ENCODE data around the gene ZSWIM1. TPM values are rescaled to one million over a fixed set of nuclear protein-coding genes. Genes with fewer than 3 reads are reported as not detected.

Gene ZSWIM1
- total and polyA plus RNA-seq, 3 experiments from 2014 or later: 2.1 to 12.3 (median 12.3) TPM

DNA sequence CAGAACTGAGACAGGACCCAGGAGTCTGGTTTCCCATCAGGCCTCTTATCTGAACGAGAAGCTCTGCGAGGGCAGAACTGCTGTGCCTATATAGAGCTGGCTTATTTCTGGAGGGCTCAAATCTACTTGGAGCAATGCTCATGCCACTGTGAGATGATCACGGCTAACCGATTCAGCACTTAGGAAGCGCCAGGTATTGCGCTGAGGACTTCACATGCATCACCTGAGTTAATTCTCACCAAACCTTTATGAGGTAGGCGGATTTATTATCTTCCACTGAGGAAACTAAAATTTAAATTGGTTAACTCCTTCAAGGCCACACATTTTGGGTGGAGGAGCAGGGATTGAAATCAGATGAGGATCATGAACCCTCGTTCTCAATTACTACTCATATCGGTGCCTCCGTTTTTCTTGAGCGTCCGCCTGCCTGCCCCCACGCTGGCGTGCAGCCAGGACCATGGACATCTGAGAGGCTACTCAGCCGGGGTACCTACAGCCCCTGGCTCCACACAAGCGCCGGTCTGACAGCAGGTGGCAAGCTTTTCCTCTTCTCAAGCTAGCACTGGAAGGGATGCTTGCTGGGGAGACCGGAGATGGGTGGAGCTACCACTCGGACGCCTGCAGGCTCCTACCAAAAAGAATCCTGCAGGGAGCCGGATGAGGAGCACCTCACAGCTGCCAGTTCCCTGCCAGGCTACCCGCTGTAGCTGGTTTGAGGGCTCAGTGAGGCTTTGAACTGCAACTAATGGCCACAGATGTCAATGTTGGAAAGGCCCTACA lies 52.4 kb downstream of the ZSWIM1 start:
- Mint-ChIP-seq H3K27ac (peak overlapping the region; percentile 92 to 99 (median 96)), H3K9me3 (no peaks in the 10 kb centered on the region), H3K4me3 (peak overlapping the region; percentile 90 to 97 (median 97)), H3K4me1 (peaks cover 25 to 40% (median 26%) of the 10 kb centered on the region in 3 donors), H3K27me3 (no peaks in the 10 kb centered on the region), H3K36me3 (peaks cover 0 to 34% (median 4%) of the 10 kb centered on the region in 3 donors)
- ChIA-PET CTCF (interaction anchor here (0.9 to 4.1 kb wide), 12 partner anchors 8 to 142 kb away, joined by 3 to 46 read pairs (median 4); partner anchors contain the start of genes CTSA, DNTTIP1, NEURL2 and PLTP), POLR2A (interaction anchor here (0.6 to 4.6 kb wide), 13 partner anchors 10 to 109 kb away, joined by 3 to 113 read pairs (median 19); partner anchors contain the start of genes ACOT8, CTSA, PLTP and ZNF335)
- peak overlapping the region; percentile 97 for H3K4me3 ChIP-seq (ENCODE audit: low read length)
- H3K4me1 ChIP-seq (ENCODE audit: insufficient read depth, low read length): peaks cover 12% of the 10 kb centered on the region
- peaks cover 13% of the 10 kb centered on the region for H3K36me3 ChIP-seq (ENCODE audit: insufficient read depth, low read length)
- no peaks in the 10 kb centered on the region for H3K27me3 ChIP-seq (ENCODE audit: insufficient read depth, low read length, poor library complexity, severe bottlenecking)
- peak; percentile 34 to 75 (median 50) for DNase-seq
- no peaks in the 10 kb centered on the region for H3K9me3 ChIP-seq (ENCODE audit: low read length)
- peak overlapping the region; percentile 95 for H3K27ac ChIP-seq (ENCODE audit: low read depth, low read length)

DNA sequence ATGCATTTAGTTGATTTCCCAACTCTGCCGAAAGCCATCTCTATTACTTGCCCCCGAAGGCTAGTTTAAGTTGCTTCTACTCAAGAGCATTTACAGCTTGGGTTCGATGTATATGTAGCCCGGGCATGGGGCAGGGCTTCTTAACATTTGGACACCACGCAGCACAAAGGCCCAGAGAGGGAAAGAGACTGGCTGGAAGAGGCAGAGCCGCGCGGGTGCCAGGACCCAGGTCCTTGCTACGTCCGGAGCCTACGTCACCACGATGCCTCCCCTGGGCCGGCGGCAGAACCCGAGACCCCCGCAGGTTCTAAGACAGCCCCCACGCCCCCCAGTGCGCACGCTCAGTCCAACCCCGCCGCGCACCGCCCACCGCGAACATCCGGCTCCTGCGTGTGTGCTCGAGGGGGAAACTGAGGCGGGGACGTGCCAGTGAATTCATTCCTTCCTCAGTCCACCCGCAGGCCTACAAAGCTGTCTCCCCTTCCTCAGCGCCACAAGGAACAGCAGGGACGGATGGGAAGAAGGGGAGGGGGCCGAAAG lies 53.1 kb downstream of the ZSWIM1 start:
- Mint-ChIP-seq H3K4me3 (peak overlapping the region; percentile 90 to 97 (median 97)), H3K27me3 (no peaks in the 10 kb centered on the region), H3K4me1 (peaks cover 26 to 39% (median 27%) of the 10 kb centered on the region in 3 donors), H3K27ac (peak overlapping the region; percentile 92 to 99 (median 96)), H3K9me3 (no peaks in the 10 kb centered on the region), H3K36me3 (peaks cover 0 to 40% (median 5%) of the 10 kb centered on the region in 3 donors)
- ChIA-PET POLR2A (interaction anchor here (0.6 to 4.6 kb wide), 18 partner anchors 10 to 109 kb away, joined by 3 to 113 read pairs (median 4); partner anchors contain the start of genes ACOT8, CTSA, PLTP and ZNF335), CTCF (interaction anchor here (0.9 to 4.1 kb wide), 12 partner anchors 8 to 142 kb away, joined by 3 to 46 read pairs (median 4); partner anchors contain the start of genes CTSA, DNTTIP1, NEURL2 and PLTP)
- peaks cover 19% of the 10 kb centered on the region for H3K36me3 ChIP-seq (ENCODE audit: insufficient read depth, low read length)
- H3K4me3 ChIP-seq (ENCODE audit: low read length): peak overlapping the region; percentile 97
- peak overlapping the region; percentile 95 for H3K27ac ChIP-seq (ENCODE audit: low read depth, low read length)
- no peaks in the 10 kb centered on the region for H3K27me3 ChIP-seq (ENCODE audit: insufficient read depth, low read length, poor library complexity, severe bottlenecking)
- H3K9me3 ChIP-seq (ENCODE audit: low read length): no peaks in the 10 kb centered on the region
- H3K4me1 ChIP-seq (ENCODE audit: insufficient read depth, low read length): peaks cover 12% of the 10 kb centered on the region
- peak in 3 of 5 donors; percentile 39 to 80 (median 49) for DNase-seq

Other genes with a start within 250 kb of the ZSWIM1 start
- not detected for gene WFDC9, start 249.9 kb upstream of the ZSWIM1 start, total RNA-seq
- not detected for gene WFDC9, start 249.9 kb upstream of the ZSWIM1 start, polyA plus RNA-seq
- gene WFDC11, start 211.0 kb upstream of the ZSWIM1 start, total RNA-seq: not detected
- gene WFDC11, start 211.0 kb upstream of the ZSWIM1 start, polyA plus RNA-seq: not detected
- gene WFDC13, start 179.2 kb upstream of the ZSWIM1 start, total RNA-seq: not detected
- not detected for gene WFDC13, start 179.2 kb upstream of the ZSWIM1 start, polyA plus RNA-seq
- not detected for gene WFDC10B, start 176.2 kb upstream of the ZSWIM1 start, total RNA-seq
- not detected for gene WFDC10B, start 176.2 kb upstream of the ZSWIM1 start, polyA plus RNA-seq
- not detected for gene SPINT4, start 158.9 kb upstream of the ZSWIM1 start, total RNA-seq
- gene SPINT4, start 158.9 kb upstream of the ZSWIM1 start, polyA plus RNA-seq: not detected
- not detected for gene WFDC3, start 89.3 kb upstream of the ZSWIM1 start, total RNA-seq
- not detected for gene WFDC3, start 89.3 kb upstream of the ZSWIM1 start, polyA plus RNA-seq
- 10 to 100 TPM; 33.4 to 37.1 TPM for gene DNTTIP1, start 89.3 kb upstream of the ZSWIM1 start, total RNA-seq
- gene DNTTIP1, start 89.3 kb upstream of the ZSWIM1 start, polyA plus RNA-seq: 26.8 TPM
- gene UBE2C, start 68.6 kb upstream of the ZSWIM1 start, total RNA-seq: 100 to 1,000 TPM; 124 to 130 TPM
- not detected for gene UBE2C, start 68.6 kb upstream of the ZSWIM1 start, polyA plus RNA-seq
- not detected for gene TNNC2, start 53.9 kb upstream of the ZSWIM1 start, total RNA-seq
- gene TNNC2, start 53.9 kb upstream of the ZSWIM1 start, polyA plus RNA-seq: 0.36 TPM
- 1 to 10 TPM; 1.2 to 1.3 TPM for gene SNX21, start 47.4 kb upstream of the ZSWIM1 start, total RNA-seq
- 3.4 TPM for gene SNX21, start 47.4 kb upstream of the ZSWIM1 start, polyA plus RNA-seq
- gene ACOT8, start 23.8 kb upstream of the ZSWIM1 start, total RNA-seq: 10 to 100 TPM; 27.1 to 27.3 TPM
- 41.0 TPM for gene ACOT8, start 23.8 kb upstream of the ZSWIM1 start, polyA plus RNA-seq
- gene ZSWIM3, start 23.6 kb upstream of the ZSWIM1 start, total RNA-seq: 1 to 10 TPM; 5.9 to 6.5 TPM
- 2.0 TPM for gene ZSWIM3, start 23.6 kb upstream of the ZSWIM1 start, polyA plus RNA-seq
- 1 to 10 TPM in 1 of 2 experiments, under 1 TPM in 1; 0.98 to 1.9 TPM for gene SPATA25, start 6.4 kb downstream of the ZSWIM1 start, total RNA-seq
- gene SPATA25, start 6.4 kb downstream of the ZSWIM1 start, polyA plus RNA-seq: not detected
- gene NEURL2, start 10.0 kb downstream of the ZSWIM1 start, total RNA-seq: 1 to 10 TPM; 2.7 to 2.8 TPM
- gene NEURL2, start 10.0 kb downstream of the ZSWIM1 start, polyA plus RNA-seq: 0.94 TPM
- gene CTSA, start 10.1 kb downstream of the ZSWIM1 start, total RNA-seq: 10 to 100 TPM; 81.1 to 82.1 TPM
- 219 TPM for gene CTSA, start 10.1 kb downstream of the ZSWIM1 start, polyA plus RNA-seq
- 1 to 10 TPM; 2.5 to 3.2 TPM for gene PLTP, start 30.9 kb downstream of the ZSWIM1 start, total RNA-seq
- 0.45 TPM for gene PLTP, start 30.9 kb downstream of the ZSWIM1 start, polyA plus RNA-seq
- 10 to 100 TPM; 33.6 to 34.1 TPM for gene PCIF1, start 53.5 kb downstream of the ZSWIM1 start, total RNA-seq
- 88.0 TPM for gene PCIF1, start 53.5 kb downstream of the ZSWIM1 start, polyA plus RNA-seq
- 10 to 100 TPM; 37.5 to 38.3 TPM for gene ZNF335, start 91.0 kb downstream of the ZSWIM1 start, total RNA-seq
- gene ZNF335, start 91.0 kb downstream of the ZSWIM1 start, polyA plus RNA-seq: 14.6 TPM
- gene MMP9, start 127.7 kb downstream of the ZSWIM1 start, total RNA-seq: 1 to 10 TPM; 3.9 to 5.0 TPM
- gene MMP9, start 127.7 kb downstream of the ZSWIM1 start, polyA plus RNA-seq: not detected
- gene SLC12A5, start 148.0 kb downstream of the ZSWIM1 start, total RNA-seq: not detected
- gene SLC12A5, start 148.0 kb downstream of the ZSWIM1 start, polyA plus RNA-seq: not detected
- 10 to 100 TPM; 34.9 to 36.9 TPM for gene NCOA5, start 208.7 kb downstream of the ZSWIM1 start, total RNA-seq
- gene NCOA5, start 208.7 kb downstream of the ZSWIM1 start, polyA plus RNA-seq: 28.7 TPM
- 1 to 10 TPM; 3.5 to 4.1 TPM for gene CD40, start 237.1 kb downstream of the ZSWIM1 start, total RNA-seq
- 2.8 TPM for gene CD40, start 237.1 kb downstream of the ZSWIM1 start, polyA plus RNA-seq